NCI-H146 treated with DMSO at 0.1 percent for 48 hours (cell line): ENCODE data around the gene NEK3.
"Not testable (repeated sequence)": the region's sequence is repeated elsewhere in the genome, so short reads cannot be mapped to it uniquely, and the experiment has no call there.

ENCODE experiments used
- DNase-seq: peaks from one replicate; lab custom pipeline; 2025; ENCODE audit not compliant: unreplicated experiment; lab: John Stamatoyannopoulos, UW

Gene NEK3, protein sequence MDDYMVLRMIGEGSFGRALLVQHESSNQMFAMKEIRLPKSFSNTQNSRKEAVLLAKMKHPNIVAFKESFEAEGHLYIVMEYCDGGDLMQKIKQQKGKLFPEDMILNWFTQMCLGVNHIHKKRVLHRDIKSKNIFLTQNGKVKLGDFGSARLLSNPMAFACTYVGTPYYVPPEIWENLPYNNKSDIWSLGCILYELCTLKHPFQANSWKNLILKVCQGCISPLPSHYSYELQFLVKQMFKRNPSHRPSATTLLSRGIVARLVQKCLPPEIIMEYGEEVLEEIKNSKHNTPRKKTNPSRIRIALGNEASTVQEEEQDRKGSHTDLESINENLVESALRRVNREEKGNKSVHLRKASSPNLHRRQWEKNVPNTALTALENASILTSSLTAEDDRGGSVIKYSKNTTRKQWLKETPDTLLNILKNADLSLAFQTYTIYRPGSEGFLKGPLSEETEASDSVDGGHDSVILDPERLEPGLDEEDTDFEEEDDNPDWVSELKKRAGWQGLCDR

DNA sequence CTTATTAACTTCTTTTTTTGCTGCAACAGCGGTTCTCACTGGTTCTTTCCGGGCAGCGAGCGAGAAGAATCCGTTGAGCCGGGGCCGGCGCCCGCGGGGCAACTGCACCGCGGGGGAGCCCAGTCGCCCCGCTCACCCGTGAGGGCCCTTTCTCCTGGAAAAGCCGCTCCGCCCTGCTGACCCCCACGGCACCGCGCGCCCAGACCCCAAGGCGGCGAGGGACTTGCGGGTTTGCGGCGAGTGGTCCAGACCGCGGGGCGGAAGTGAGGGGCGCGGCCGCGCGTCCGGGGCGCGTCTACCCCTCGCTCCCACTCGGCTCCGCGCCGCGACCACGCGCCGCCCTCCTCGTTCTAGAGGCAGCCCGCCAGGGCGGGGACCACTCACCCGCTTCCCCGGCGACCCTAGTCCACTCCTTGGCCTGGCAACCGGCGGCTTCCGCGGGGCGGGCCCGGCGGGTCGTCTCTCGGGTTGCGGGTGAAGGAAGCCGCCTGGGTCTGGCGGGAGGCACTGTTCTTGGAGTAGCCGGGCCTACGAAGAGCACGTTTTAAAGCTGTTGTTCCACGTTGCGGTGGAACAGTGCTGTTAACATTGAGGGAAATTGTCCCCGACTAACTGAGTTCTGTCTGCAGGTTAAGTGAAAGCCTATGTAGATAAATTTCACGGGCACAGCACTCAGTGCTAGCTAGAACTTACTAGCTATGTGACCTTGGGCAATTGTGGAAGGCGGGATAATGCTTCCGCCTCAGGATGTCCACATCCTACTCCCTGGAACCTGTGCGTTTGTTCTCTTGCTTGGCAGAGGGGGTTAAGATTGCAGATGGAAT, at the start of gene NEK3:
NEK3 (minus strand) TSS at position 439 of the 824 bp plus-strand sequence. CDS start 3,406 bp downstream, outside the sequence.
- peak; percentile 22 for DNase-seq

DNA sequence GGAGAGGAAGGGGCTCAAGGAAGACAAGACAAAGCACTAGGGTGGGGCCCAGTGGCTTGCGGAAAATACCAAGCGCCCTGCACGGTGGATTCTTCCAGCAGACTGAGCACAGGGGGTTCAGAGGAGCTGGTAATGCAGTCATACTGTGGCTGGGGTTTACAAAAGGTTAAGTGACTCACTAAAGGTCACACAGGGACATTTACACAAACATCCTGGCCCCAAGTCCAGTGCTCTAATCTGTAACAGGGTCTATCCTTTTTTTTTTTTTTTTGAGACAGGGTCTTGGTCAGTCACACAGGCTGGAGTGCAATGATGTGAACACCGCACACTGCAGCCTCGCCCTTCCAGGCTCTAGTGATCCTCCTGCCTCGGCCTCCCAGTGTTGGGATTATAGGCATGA, 49.0 kb upstream of the NEK3 start:
- DNase-seq = not testable (repeated sequence)

DNA sequence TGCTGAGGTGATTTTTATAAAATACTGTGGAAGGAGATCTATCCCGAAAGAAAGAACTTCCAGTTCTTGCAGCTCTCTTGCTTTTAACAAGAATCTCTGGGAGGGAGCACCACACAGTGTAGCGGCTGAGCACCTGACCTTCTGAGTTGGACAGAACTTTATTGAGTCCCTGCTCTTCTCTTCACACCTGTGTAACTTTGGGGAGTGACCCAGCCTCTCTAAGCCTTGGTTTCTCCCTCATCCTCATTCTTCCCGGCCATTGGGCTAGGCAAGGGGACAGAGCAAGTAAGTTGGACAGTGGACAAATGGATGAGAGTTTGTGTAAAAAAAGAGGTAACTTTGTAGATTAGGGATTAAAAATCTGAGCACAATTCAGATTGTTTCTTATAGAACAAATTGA, 48.5 kb upstream of the NEK3 start:
- DNase-seq = not testable (repeated sequence)

DNA sequence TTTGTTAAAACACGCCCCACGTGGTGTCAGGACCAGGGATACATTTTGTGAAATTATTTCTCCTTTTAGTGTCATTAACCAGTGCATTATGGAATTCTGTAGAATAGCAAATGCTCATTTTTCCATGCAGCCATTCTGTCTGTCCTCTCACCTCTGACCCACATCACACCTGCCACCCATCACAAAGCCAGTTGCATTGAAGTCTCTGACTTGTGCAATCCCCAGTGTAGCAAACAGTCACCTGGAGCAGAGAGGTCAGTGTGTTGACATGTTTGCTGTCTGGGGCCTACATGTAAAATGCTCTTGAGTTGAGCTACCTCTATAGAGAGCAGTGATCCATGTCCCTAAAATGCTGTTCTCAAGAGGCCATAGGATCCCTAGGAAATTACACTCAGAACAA, 47.9 kb upstream of the NEK3 start:
- not testable (repeated sequence) for DNase-seq

DNA sequence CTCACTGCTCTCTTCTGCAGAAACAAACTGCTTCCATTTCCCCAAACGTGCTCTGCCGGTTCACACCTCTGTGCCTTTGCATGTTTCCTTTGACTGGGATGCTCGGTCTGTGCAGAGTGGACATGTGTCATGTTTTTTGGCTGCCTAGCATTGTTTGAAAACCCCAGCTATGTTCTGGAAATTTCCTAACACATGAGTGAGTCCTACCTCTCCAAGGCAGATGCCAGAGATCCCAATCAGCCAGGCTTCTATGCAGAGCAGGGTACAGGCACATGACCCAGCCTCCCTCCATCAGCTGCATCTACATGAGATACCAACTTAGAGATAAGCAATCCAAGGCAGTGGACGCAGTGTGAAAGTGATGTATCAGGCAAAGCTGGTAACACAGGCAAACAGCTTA, 45.1 kb upstream of the NEK3 start:
- DNase-seq = not testable (repeated sequence)

DNA sequence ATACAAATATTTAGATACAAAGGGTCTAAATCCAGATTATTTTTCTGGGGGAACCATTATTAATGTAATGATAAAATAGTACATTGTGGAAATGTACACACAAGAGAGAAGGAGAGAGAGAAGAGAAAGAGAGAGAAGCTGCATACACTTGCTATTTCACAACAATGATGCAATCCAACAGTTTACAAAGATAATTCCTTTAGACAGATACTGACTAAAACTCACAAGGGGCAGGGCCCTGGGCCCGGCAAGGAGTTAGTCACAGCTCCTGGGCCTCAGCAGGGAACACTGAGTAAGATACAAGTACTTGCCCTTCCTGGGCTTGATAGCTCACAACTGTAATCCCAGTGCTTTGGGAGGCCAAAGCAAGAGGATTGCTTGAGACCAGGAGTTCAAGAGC, 44.5 kb upstream of the NEK3 start:
- not testable (repeated sequence) for DNase-seq

DNA sequence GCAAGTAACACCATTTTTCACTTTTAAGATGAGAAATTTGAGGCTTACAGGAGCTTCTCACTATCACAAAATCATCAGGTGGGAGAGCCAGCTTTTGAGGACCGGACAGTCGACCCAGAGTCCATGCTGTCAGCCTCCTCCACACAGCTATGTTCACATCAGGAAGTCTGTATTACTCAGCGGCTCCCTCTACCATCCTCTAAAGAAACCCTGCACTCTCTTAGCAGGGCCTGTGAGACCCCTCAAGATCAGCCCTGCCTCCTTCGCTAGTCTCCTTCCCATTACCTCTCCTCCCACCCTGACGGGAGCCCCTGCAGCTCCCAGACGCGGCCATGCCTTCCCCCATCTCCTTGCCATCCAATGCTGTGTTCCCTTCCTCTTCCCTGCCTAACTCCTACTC, 43.1 kb upstream of the NEK3 start:
- not testable (repeated sequence) for DNase-seq

DNA sequence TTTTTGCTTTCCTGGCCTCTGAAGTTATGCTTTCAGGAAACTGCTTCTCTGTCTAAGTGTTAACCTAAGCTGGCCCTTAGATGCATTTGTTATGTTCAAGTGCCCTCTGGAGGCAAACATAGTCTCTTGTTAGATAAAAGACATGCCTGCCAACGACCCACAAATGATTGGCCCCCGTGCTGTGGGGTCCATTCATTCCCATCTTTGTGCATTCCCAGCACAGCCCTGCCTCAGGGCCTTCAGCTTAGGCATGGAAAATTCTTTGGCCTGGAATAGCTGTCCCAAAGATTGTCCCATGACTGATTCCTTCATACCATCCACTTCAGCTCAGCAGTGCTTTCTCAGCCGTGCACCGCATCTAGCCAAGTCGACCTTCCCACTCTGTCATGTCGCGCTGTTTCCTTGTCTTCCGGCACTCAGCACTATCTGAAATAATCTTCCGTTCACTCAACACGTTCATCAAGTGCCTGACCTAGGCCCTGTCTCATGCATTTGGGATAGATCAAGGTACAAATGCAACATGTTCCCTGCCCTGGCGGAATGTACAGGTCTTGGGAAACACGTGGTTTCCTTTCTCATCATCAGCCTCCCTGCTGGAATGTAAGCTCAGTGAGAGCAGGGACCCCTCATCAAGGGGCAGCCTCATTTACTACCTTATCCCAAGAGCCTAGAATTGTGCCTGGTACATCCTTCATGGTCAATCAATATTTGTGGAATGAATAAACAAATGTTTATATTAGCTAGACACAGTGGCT, 42.2 kb upstream of the NEK3 start:
- DNase-seq = not testable (repeated sequence)

DNA sequence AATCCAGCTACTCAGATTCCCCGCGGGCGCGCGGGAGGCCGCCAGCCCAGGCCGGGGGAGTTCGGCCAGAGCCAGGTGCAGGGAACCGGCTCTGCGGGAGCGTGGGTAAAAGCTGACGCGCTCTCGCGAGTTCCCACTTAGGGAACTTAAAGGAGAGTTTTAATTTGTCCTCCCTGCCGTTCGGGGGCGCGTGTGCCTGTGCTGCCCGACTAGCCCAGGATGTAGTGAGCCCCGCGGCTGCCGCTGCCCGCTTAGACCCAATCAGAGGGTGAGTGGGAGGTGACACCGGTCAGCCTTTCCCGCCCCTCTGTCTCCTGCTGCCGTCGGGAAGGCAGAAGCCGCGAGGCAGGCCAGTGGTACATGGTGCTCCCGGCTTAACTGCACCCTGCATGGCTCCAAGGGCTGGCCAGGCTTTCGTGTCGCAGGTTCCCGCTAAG, 36.0 kb upstream of the NEK3 start:
- no peak for DNase-seq

DNA sequence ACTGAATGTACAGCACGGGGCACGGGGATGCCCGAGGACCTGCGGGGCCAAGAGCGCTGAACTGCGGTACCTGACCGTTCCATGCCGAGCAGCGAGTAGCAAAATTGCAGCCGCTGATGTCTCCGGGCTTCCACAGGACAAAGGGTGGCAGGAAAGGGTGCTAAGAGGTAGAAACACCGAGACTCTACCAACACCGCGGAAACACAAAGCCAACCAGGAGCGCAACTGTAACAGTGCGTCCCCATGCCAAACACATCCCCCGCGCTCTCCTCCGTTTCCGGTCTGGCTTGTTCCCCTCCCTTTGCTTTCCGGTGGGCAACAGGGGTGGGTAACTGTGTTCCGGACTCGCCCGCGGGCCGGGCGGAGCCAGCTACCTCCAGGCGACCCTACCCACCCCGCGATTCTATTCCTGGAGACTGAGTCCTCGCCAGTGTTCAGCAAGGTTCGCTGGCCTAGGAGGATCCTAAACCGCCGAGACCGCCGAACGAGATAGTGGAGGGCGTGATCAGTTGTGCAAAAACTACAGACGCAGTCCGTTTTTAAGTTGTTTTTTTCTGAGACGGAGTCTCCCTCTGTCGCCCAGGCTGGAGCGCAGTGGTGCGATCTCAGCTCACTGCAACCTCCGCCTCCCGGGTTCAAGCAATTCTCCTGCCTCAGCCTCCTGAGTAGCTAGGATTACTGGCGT, 34.9 kb upstream of the NEK3 start:
- peak; percentile 64 for DNase-seq

DNA sequence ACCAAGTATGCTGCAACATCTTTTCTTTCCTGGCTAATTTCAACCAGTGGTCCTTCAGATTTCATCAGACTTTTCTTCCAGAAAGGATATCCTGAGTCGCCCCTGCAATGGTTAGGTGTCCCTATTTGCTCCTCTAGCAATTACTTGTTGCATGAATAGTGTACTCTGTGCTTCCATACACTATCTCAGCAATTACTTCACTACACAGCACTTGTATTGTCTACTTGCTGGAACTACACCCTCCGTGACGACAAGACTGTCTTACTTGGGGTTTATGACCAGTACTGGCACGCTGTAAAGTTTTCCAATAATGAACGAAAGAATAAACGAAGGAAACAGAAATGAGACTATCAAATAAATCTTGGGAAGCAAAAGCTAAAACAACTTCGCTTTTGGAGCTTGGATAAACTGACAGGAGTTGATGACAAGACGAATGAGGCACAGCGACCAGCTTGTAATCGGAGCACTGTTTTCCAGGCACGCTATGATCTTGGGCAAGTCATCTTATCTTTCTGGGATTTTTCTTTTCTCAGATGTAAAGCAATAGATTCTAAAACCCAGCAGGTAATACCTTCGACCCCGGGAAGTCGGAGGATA, 34.3 kb upstream of the NEK3 start:
- not testable (repeated sequence) for DNase-seq

DNA sequence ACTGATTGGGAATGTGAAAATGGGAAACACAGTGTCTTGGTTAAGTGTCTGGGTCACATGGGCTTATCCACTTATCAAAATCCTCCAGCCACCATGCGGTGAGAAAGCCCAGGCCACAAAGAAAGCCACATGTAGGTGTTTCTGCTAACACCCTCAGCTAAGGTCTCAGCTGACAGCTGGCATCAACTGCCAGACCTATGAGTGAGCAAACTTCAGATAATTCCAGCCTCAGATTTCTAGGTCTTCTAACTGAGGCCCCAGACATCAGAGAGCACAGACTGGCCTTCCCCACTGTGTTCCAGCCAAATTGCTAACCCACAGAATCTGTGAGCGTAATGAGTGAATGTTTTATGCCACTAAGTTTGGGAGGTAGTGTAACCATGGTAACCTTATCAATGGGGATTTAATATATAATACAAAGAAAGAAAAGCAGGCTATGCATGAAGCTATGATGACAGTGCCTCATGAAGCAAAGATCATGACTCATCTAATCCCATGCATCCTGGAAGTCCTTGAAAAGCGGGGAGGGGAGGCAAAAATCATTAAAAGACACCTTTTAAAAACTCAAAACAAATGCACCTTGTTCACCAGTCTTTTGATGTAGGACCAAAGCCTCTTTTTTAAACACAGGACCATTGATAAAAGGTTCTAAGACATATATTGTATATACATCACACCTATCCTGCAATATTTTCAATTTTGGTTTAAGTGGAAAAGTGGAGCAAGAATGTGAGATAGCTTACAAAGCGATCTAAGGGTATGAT, 28.2 kb upstream of the NEK3 start:
- not testable (repeated sequence) for DNase-seq

DNA sequence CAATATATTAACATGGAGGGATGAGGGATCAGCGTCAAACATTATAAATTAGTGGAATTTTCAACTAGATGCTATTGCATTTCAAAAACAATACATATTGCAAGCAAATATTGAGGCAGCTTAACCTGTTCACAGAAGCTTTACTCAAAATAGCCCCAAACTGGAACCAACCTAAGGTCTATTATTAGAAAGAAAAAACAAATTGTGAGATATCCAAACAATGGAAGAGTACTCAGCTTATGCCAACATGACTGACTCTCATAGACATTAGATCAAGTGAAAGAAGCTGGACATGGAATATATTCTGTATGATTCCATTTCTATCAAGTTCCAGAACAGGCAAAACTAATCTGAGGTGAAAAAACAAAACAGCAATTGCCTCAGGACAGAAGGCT, 27.6 kb upstream of the NEK3 start:
- no peak for DNase-seq

DNA sequence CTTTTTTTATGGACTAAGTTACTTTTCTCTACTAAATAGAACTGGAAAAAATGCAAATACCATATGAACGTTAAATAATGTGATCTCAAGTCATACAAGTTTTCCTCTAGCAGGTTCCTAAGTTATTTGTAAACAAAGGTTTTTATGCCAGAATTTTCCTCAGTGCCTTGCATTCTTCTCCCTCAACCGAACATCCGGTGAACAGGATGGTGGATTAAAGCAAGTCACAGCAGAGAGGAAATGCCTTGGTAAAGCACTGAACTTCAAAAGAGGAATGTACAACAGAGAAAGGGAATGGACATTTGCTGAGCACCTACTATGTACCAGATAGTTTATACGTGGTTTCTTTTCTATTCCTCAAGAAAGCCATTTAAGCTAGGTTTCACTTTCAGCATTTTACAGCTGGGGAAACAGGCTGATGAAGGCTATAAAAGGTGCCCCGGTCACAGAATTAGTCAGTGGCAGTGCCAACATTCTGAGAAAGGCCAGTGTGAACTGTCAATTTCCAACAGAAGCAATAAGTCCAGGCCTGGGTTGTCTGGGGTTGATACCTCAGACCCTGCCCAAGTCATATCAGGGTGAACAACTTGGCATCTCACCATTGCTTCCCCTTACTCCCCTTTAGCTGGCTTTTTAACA, 22.0 kb upstream of the NEK3 start:
- DNase-seq = not testable (repeated sequence)

DNA sequence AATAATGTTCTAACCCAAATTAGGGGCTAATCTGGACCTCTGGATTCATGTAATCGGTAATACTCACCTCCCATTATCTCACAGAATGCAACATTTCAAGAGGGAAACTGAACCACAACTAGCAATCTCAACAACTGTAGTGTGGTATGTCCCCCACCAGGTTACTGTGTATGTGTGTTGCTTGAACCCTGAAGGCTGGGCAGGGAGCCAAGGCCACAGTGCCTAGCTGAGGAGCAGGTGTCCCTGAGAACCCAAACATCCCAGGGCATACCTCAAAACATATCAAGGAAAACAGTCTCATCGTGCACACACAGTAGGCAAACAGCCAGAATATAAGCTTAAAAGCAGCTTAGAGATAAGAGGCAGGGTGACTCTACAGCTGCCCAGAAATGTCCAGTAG, 20.5 kb upstream of the NEK3 start:
- no peak for DNase-seq

DNA sequence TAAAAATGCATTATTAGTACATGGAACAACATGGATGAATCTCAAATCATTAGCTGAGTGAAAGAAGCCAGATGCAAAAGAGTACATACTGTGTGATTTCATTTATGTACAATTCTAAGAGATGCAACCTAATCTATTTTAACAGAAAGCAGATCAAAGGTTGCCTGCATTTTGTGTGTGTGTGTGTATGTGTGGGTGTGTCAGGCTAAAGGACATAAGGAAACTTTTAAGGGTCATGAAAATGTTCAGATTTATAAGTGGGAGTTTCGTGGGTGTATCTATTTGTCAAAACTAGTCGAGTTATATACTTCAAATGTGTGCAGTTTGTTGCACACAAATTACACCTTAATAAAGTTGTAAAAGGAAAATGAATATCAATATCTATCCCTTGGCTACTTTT, 17.9 kb upstream of the NEK3 start:
- no peak for DNase-seq

DNA sequence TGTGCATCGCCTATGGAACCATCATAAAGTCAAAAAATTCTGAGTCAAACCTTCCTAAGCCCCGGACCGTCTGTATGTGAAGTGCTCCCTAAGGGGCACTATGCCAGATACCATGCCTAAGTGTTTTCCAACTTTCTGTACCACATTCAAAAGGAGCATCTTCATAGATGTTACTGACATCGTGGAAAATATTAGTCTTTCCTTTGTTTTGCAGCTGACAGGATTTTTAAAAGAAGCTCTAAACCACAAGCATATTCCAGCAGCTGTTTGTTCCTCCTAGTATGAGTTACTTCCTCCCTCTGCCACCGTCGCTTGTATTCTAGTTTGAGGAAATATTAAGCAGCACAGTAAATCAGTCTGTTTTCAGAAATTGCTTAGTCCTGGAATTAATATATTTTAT, 14.6 kb upstream of the NEK3 start:
- DNase-seq = not testable (repeated sequence)

DNA sequence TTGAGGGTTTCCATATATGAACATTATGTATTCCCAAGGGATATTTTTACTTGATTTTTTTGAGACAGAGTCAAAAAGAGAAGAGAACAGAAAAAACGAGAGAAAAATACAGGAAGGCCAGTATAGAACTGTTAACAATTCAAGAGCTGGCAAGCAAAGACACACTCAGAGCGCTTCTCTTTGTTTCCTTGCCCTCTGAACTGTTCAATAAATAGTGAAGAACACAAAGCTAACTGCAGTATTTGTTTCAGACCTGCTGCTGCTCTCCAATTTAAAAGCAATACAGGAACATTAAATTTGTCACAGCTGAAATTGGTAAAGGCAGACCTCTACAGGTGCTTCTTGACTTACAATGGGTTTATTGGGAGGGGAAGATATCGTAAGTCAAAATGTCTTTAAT, 14.0 kb upstream of the NEK3 start:
- no peak for DNase-seq

DNA sequence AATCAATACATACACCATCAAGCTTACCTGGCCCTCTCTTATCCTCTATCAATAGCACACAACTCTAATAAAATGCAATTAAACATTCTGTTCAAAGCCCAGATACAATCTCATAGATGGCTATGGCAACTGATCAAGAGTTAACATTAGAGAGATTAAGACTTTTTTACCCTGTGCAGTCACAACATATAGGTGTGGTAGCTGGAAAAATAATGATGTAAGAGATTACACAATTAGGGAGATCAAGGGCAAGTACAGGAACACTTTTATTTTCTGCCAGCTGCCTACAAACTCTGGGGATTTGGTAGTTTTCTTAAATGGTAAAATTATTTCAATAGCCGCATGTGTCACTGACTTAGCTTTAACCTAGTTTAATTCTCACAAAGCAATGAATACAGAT, 12.3 kb upstream of the NEK3 start:
- DNase-seq = not testable (repeated sequence)
